ENCODE data around the gene C20orf204.

GRCh38 chr20:64069614-64070243 is 33.7 kb downstream of the C20orf204 start:
- TF ChIP-seq CTCF (IDR thresholded peaks at IDR 0.05) (peak; percentile 40 to 60 (median 56)), POLR2A (IDR thresholded peaks at IDR 0.05) (no peak), EP300 (IDR thresholded peaks at IDR 0.05) (no peak)

Data from tibial nerve (tissue), 4 donors.